ENCODE results near the gene PRKCA.

GRCh38 chr17:66753126-66753920, 450.9 kb downstream of the PRKCA start:
- no peak for TF ChIP-seq GATA3 (IDR thresholded peaks at IDR 0.05; ENCODE audit: low read depth, low read length)
- no peak for TF ChIP-seq GATA2 (IDR thresholded peaks at IDR 0.05; ENCODE audit: low read depth, low read length)

Measured in SH-SY5Y (cell line).